BLaER1 treated with 17β-estradiol and CSF1 and Interleukin-3, amounts not matched to agents 10 nM and 100 nM (cell line): ENCODE results near the gene PRR33.

ENCODE experiments used
- H3K27ac ChIP-seq, 11 experiments: shearing (Covaris generic); formaldehyde crosslinking; 2 replicates each; pipeline ENCODE4 v1.8.1; 2022
- H3K27me3 ChIP-seq, 11 experiments: shearing (Covaris generic); formaldehyde crosslinking; 2 replicates each; pipeline ENCODE4 v1.8.1; 2022
- H3K36me3 ChIP-seq, 11 experiments: shearing (Covaris generic); formaldehyde crosslinking; 2 replicates each; pipeline ENCODE4 v1.8.1; 2022
- H3K4me1 ChIP-seq, 10 experiments: shearing (Covaris generic); formaldehyde crosslinking; 2 replicates each; pipeline ENCODE4 v1.8.1; 2022
- H3K4me2 ChIP-seq, 11 experiments: shearing (Covaris generic); formaldehyde crosslinking; 2 replicates each; pipeline ENCODE4 v1.8.1; 2022
- H3K4me3 ChIP-seq, 10 experiments: shearing (Covaris generic); formaldehyde crosslinking; 2 replicates each; pipeline ENCODE4 v1.8.1; 2022
- H3K9ac ChIP-seq, 11 experiments: shearing (Covaris generic); formaldehyde crosslinking; 2 replicates each; pipeline ENCODE4 v1.8.1; 2022
- H3K9me3 ChIP-seq, 11 experiments: shearing (Covaris generic); formaldehyde crosslinking; replicated peaks in 1 of 11; 2 replicates each; pipeline ENCODE4 v1.8.1; 2022
- H4K20me1 ChIP-seq, 11 experiments: shearing (Covaris generic); formaldehyde crosslinking; 2 replicates each; pipeline ENCODE4 v1.8.1; 2022
- Cebpa-rat ChIP-seq, 11 experiments: shearing (Covaris generic); IDR thresholded peaks; 2 replicates each; pipeline ENCODE4 v1.8.1; 2022

PRR33 gene

DNA sequence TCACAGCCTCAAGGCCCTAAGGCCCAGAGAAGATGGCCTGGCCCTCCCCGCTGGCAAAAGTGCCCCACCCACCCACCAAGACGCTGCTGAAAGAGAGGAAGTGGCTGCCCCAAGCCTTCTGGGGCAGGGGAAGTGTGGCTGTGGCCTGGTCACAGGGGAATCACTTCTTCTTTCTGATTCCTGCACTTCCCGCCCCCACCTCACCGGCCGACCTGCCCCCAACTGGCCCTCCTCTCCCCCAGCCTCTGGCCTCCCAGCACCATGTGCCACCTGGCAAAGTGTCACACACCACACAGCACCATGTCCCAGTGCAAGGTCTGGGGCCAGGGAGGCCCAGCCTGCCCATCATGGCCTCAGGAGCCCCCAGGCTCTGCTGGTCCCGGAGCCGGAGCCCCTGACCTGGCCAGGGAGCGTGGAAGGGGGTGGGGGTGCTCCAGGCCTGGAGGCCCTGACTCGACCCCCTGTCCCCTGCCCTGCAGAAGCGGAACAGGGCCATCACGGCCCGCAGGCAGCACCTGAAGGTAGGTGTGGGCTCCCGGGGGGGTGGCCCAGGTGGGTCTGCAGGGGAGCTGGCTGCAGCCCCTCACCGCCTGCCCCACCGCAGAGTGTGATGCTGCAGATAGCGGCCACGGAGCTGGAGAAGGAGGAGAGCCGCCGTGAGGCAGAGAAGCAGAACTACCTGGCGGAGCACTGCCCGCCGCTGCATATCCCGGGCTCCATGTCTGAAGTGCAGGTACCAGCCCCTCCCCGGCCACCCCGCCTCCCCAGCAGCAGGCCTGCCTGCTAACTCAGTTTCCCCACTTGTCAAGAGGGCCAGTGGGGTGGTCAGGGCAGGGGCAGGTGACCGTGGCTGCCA is 51.5 kb downstream of the PRR33 start:
- Histone ChIP-seq H3K4me2 (peak overlapping the region; percentile 80 to 100 (median 99)), H3K9me3 (no peaks in the 10 kb centered on the region), H3K36me3 (no peaks in the 10 kb centered on the region), H3K4me1 (peaks cover 79 to 84% (median 83%) of the 10 kb centered on the region in 10 experiments), H3K27me3 (peaks cover 0 to 6% (median 0%) of the 10 kb centered on the region in 11 experiments; a peak in 4 of 22 replicates), H4K20me1 (peaks cover 0 to 15% (median 0%) of the 10 kb centered on the region in 11 experiments; a peak in 3 of 22 replicates), H3K9ac (peak overlapping the region; percentile 50 to 77 (median 66); a peak in 18 of 22 replicates), H3K27ac (peak overlapping the region; percentile 47 to 81 (median 75); a peak in 19 of 22 replicates), H3K4me3 (peak overlapping the region in 7 of 10 experiments; percentile 2 to 63 (median 41); a peak in 11 of 20 replicates)
- TF ChIP-seq Cebpa-rat (IDR thresholded peaks at IDR 0.05): no peak

DNA sequence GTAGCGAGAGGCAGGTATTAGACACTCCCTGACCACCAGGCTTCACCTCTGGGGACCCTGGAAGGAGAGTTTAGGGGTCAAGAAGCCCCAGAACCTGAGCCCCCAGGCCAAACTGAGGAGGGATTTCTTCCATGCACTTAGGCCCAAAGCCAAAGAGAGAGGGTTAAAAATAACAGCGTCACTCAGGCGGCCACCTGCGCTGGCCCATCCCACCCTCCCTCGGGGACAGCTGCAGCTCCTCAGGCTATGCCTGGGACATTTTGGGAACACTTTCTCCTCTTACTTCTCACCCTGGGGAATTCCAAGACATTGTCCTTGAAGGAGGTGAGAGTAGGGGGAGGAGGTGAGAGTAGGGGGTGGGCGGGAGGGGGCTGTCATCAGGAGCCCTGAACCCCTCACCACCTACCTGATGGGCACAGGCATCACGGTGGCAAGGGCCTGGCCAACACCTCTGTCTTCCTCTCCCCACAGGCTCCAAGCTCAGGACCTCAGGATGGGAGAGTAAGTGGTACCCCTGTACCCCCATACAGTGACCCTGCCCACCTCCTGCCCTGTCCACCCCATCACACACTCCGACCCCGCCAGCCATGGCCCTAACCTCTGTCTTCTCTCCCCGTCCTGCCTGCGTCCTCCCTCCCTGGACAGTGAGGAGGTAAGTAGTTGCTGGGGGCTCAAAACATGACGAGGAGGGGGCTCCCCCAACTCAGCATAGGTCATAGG is 52.3 kb downstream of the PRR33 start:
- Histone ChIP-seq H3K9me3 (no peaks in the 10 kb centered on the region), H3K4me2 (peak overlapping the region; percentile 76 to 100 (median 97)), H3K36me3 (no peaks in the 10 kb centered on the region), H4K20me1 (peaks cover 0 to 14% (median 0%) of the 10 kb centered on the region in 11 experiments; a peak in 3 of 22 replicates), H3K4me1 (peaks cover 72 to 77% (median 75%) of the 10 kb centered on the region in 10 experiments), H3K27me3 (peaks cover 0 to 6% (median 0%) of the 10 kb centered on the region in 11 experiments; a peak in 4 of 22 replicates), H3K27ac (peak overlapping the region; percentile 47 to 81 (median 75); a peak in 19 of 22 replicates), H3K9ac (peak overlapping the region; percentile 50 to 69 (median 63); a peak in 19 of 22 replicates), H3K4me3 (peak overlapping the region in 2 of 10 experiments; percentile 34 to 35; a peak in 3 of 20 replicates)
- no peak for TF ChIP-seq Cebpa-rat (IDR thresholded peaks at IDR 0.05)

DNA sequence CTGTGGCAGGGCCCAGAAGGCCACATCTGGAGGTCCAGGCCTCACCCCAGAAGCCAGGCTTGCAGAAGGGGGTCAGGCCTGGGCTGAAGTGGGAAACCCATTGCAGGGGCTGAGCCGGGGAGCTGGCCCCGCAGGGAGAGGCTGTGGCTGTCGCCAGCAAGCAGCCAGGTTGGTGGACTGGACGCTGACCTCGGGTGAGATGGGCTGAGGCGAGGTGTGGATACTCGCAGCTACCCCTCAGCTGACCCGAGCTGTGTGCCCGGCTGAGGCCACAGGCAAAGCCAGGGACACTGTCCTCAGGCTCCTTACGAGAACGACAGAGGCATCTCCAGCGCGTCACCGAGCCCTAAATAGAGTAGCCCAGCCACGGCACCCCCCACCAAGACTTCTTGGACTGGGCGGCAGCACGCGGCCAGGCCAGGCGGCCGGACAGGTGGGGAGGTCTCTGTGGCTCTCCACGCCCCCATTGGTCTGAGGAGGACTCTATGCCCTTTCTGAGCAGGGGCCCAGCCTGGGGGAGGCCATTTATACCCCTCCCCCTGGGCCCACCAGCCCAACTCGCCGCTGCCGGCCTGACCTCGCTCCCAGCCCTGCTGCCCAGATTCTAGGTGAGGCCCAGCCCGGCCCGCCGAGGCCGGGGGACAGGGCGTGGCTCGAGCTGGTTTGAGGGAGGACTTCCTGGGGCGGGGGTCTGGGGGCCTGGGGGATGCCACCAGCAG is 53.1 kb downstream of the PRR33 start, which contains the start of gene TNNI2:
Gene TNNI2, plus strand, starts transcription at position 556 of the 719 bp plus-strand sequence. CDS start 716 bp downstream, outside the sequence.
- no peaks in the 10 kb centered on the region for H3K36me3 ChIP-seq
- H3K9me3 ChIP-seq: no peaks in the 10 kb centered on the region
- peaks cover 0 to 6% (median 0%) of the 10 kb centered on the region in 11 experiments; a peak in 4 of 22 replicates for H3K27me3 ChIP-seq
- no peak for TF ChIP-seq Cebpa-rat (IDR thresholded peaks at IDR 0.05)
- peak within 1 kb of the TSS; percentile 50 to 69 (median 63); a peak in 19 of 22 replicates for H3K9ac ChIP-seq
- peak within 1 kb of the TSS in 3 of 10 experiments; percentile 25 to 35 (median 34); a peak in 4 of 20 replicates for H3K4me3 ChIP-seq
- H3K4me2 ChIP-seq: peak within 1 kb of the TSS; percentile 76 to 100 (median 97)
- peak within 1 kb of the TSS; percentile 47 to 81 (median 75); a peak in 20 of 22 replicates for H3K27ac ChIP-seq
- H4K20me1 ChIP-seq: peaks cover 0 to 9% (median 0%) of the 10 kb centered on the region in 11 experiments; a peak in 3 of 22 replicates
- peaks cover 64 to 69% (median 67%) of the 10 kb centered on the region in 10 experiments for H3K4me1 ChIP-seq
